AG10803 (cell line): ENCODE measurements around the gene MT1HL1.

Experiments used
- DNase-seq: peaks from one replicate; pipeline ENCODE4 v3.0.0; 2010; ENCODE audit warnings: low read depth
- H3K4me3 ChIP-seq: 2 replicates; pipeline ENCODE4 v1.5.1; 2011; ENCODE audit warnings: mild to moderate bottlenecking, low read length, control low read depth
- CTCF ChIP-seq: conservative IDR thresholded peaks from 2 replicates; pipeline ENCODE4 v1.5.1; 2011; ENCODE audit warnings: mild to moderate bottlenecking, low read length, control low read depth, inconsistent platforms

The MT1HL1 gene

GRCh38 chr1:236959112-236959511 is 45.1 kb downstream of the MT1HL1 start:
- DNase-seq, result no peak
- H3K4me3 ChIP-seq, result no peak overlapping the region
- TF ChIP-seq CTCF, result no peak

GRCh38 chr1:236957235-236957634 is 47.0 kb downstream of the MT1HL1 start:
- TF ChIP-seq CTCF, result no peak
- no peak for DNase-seq
- H3K4me3 ChIP-seq, result no peak overlapping the region
